Esophagus squamous epithelium (tissue), 4 donors: ENCODE results near the gene GCLC.

Experiments used
- CTCF ChIP-seq, 6 experiments: fragments of 450-650 bp in 4 of 6; fragments of 200-600 bp in 2 of 6; sonication (generic) in 2 of 6; IDR thresholded peaks; one replicate each; pipeline ENCODE4 v1.5.1; 2016 to 2019; ENCODE audit warnings: antibody characterized with exemption in 6 of 6, mild to moderate bottlenecking in 4 of 6, moderate library complexity in 4 of 6
- POLR2A ChIP-seq, 4 donors: fragments of 450-650 bp; IDR thresholded peaks; one replicate each; pipeline ENCODE4 v1.6.1; 2017; ENCODE audit warnings: antibody characterized with exemption in 4 of 4, mild to moderate bottlenecking in 4 of 4, moderate library complexity in 3 of 4

- TF ChIP-seq CTCF (IDR thresholded peaks at IDR 0.05), result no peak
- no peak for TF ChIP-seq POLR2A (IDR thresholded peaks at IDR 0.05)
These were observed 34.2 kb downstream of the GCLC start for GRCh38 chr6:53510746-53511145.
